IPS-15b (cell line): ENCODE measurements around the gene CT47C1.

Source experiments
- H3K27me3 ChIP-seq: one replicate; pipeline ENCODE4 v1.6.1; 2013; ENCODE audit warnings: low read length; ENCODE audit not compliant: control insufficient read depth, insufficient read depth
- H3K36me3 ChIP-seq: one replicate; pipeline ENCODE4 v1.6.1; 2013; ENCODE audit warnings: low read length; ENCODE audit not compliant: control insufficient read depth, insufficient read depth
- H3K4me1 ChIP-seq: one replicate; pipeline ENCODE4 v1.6.1; 2013; ENCODE audit warnings: mild to moderate bottlenecking, low read length; ENCODE audit not compliant: control insufficient read depth, insufficient read depth
- H3K4me3 ChIP-seq: one replicate; pipeline ENCODE4 v1.5.1; 2013; ENCODE audit warnings: low read depth, low read length
- H3K9ac ChIP-seq: one replicate; pipeline ENCODE4 v1.6.1; 2013; ENCODE audit warnings: low read depth, mild to moderate bottlenecking, low read length
- H3K9me3 ChIP-seq: one replicate; pipeline ENCODE4 v1.6.1; 2013; ENCODE audit warnings: mild to moderate bottlenecking, low read length; ENCODE audit not compliant: control insufficient read depth, insufficient read depth

Gene CT47C1

GRCh38 chrX:119045884-119046283 is 26.9 kb upstream of the CT47C1 start:
- H3K4me3 ChIP-seq: no peak overlapping the region
- H3K4me1 ChIP-seq: no peaks in the 10 kb centered on the region
- no peaks in the 10 kb centered on the region for H3K27me3 ChIP-seq
- H3K9me3 ChIP-seq: no peaks in the 10 kb centered on the region
- H3K9ac ChIP-seq: no peak overlapping the region
- no peaks in the 10 kb centered on the region for H3K36me3 ChIP-seq

- no peaks in the 10 kb centered on the region for H3K4me1 ChIP-seq
- no peaks in the 10 kb centered on the region for H3K27me3 ChIP-seq
- H3K36me3 ChIP-seq: no peaks in the 10 kb centered on the region
- no peak overlapping the region for H3K9ac ChIP-seq
- no peak overlapping the region for H3K4me3 ChIP-seq
- no peaks in the 10 kb centered on the region for H3K9me3 ChIP-seq
Observed at GRCh38 chrX:119055687-119056086, 17.1 kb upstream of the CT47C1 start.

DNA sequence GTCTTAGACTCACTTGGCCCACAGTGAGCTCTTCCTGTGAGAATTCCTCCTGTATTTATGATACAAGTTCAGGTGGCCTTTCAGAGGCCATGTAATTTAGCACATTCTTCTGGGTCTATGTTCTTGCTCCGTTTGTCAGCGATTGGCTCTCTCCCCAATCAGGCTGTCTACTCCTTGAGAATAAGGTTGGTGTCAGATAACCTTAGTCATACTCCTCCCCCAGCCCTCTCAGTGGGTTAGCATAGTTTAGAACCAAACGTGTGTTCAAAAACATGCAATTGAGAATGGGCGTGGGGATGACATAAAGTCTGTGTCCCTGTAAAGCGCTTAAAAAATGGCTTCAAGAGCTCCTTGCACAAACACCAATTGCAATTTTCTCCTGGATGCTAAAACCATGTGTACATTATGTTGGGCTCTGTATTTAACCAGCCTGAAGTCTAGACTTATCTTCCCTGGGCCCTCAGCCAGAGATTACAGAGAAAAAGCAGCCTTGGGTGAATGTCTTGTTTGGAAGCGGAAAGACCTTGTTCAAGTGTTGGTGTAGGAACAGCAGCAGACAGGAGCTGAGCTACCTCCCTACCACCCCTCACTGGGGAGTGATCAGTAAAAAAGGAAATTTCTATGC is 9.9 kb upstream of the CT47C1 start:
- no peak overlapping the region for H3K9ac ChIP-seq
- H3K36me3 ChIP-seq: no peaks in the 10 kb centered on the region
- H3K27me3 ChIP-seq: peaks cover 4% of the 10 kb centered on the region
- no peaks in the 10 kb centered on the region for H3K9me3 ChIP-seq
- H3K4me3 ChIP-seq: no peak overlapping the region
- H3K4me1 ChIP-seq: peaks cover 2% of the 10 kb centered on the region

DNA sequence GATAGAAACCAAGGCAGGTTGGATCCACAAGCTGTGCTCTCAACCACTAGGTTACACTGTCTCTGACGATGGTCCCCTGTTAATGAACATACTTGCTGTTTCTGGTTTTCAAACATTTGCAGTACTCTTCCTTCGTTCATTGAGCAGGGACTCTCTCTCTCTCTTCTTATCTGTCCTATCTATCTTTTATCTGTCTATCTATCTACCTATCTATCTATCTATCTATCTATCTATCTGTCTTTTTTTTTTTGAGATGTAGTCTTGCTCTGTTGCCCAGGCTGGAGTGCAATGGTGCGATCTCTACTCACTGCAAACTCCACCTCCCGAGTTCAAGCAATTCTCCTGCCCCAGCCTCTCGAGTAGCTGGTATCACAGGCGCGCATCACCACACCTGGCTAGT is 9.4 kb upstream of the CT47C1 start:
- H3K4me1 ChIP-seq: peaks cover 2% of the 10 kb centered on the region
- no peak overlapping the region for H3K9ac ChIP-seq
- no peaks in the 10 kb centered on the region for H3K9me3 ChIP-seq
- H3K36me3 ChIP-seq: no peaks in the 10 kb centered on the region
- no peak overlapping the region for H3K4me3 ChIP-seq
- H3K27me3 ChIP-seq: peaks cover 4% of the 10 kb centered on the region

- Histone ChIP-seq H3K4me1 (peaks cover 2% of the 10 kb centered on the region), H3K36me3 (no peaks in the 10 kb centered on the region), H3K9me3 (no peaks in the 10 kb centered on the region), H3K27me3 (peaks cover 4% of the 10 kb centered on the region), H3K4me3 (no peak overlapping the region), H3K9ac (no peak overlapping the region)
Observed at GRCh38 chrX:119067023-119067739, 5.6 kb upstream of the CT47C1 start.

- Histone ChIP-seq H3K36me3 (no peaks in the 10 kb centered on the region), H3K27me3 (peaks cover 4% of the 10 kb centered on the region), H3K9me3 (no peaks in the 10 kb centered on the region), H3K4me3 (no peak overlapping the region), H3K4me1 (no peaks in the 10 kb centered on the region), H3K9ac (no peak overlapping the region)
Observed at GRCh38 chrX:119069128-119069527, 3.7 kb upstream of the CT47C1 start.

- Histone ChIP-seq H3K9me3 (no peaks in the 10 kb centered on the region), H3K36me3 (no peaks in the 10 kb centered on the region), H3K9ac (no peak overlapping the region), H3K27me3 (peaks cover 4% of the 10 kb centered on the region), H3K4me1 (no peaks in the 10 kb centered on the region), H3K4me3 (no peak overlapping the region)
Observed at GRCh38 chrX:119069762-119070161, 3.0 kb upstream of the CT47C1 start.

DNA sequence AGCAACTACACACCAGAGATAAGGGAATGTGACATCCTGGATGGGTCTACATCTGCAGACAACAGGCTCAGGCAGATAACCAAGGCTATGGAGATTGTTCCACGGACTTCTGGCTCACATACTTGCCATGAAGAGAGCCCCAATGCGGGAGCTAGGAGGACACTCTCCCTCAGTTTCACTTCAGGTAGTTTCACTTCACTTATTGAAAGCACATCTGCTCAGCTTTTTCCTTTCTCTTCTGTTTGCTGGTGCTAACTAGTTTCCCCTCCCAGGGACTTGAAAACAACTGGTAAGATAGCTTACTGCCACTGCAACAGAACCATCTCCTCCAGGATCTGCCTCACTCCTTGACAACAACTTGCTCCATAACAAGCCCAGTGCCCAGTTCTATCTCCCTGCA is 1.4 kb upstream of the CT47C1 start:
- H3K4me1 ChIP-seq: no peaks in the 10 kb centered on the region
- no peaks in the 10 kb centered on the region for H3K36me3 ChIP-seq
- H3K9ac ChIP-seq: no peak overlapping the region
- peaks cover 3% of the 10 kb centered on the region for H3K27me3 ChIP-seq
- no peaks in the 10 kb centered on the region for H3K9me3 ChIP-seq
- no peak overlapping the region for H3K4me3 ChIP-seq

- H3K9ac ChIP-seq: no peak overlapping the region
- no peak overlapping the region for H3K4me3 ChIP-seq
- H3K27me3 ChIP-seq: no peaks in the 10 kb centered on the region
- no peaks in the 10 kb centered on the region for H3K36me3 ChIP-seq
- no peaks in the 10 kb centered on the region for H3K4me1 ChIP-seq
- no peaks in the 10 kb centered on the region for H3K9me3 ChIP-seq
Observed at GRCh38 chrX:119073200-119073905, 560 bp downstream of the CT47C1 start.

- Histone ChIP-seq H3K27me3 (no peaks in the 10 kb centered on the region), H3K9ac (no peak overlapping the region), H3K9me3 (no peaks in the 10 kb centered on the region), H3K4me3 (no peak overlapping the region), H3K4me1 (no peaks in the 10 kb centered on the region), H3K36me3 (no peaks in the 10 kb centered on the region)
Observed at GRCh38 chrX:119073911-119074310, 1.1 kb downstream of the CT47C1 start.

- Histone ChIP-seq H3K4me1 (no peaks in the 10 kb centered on the region), H3K9me3 (no peaks in the 10 kb centered on the region), H3K4me3 (no peak overlapping the region), H3K27me3 (no peaks in the 10 kb centered on the region), H3K9ac (no peak overlapping the region), H3K36me3 (no peaks in the 10 kb centered on the region)
Observed at GRCh38 chrX:119075270-119076025, 2.7 kb downstream of the CT47C1 start.
